T47D (cell line): ENCODE measurements around the gene CNTN6.
"Not testable (repeated sequence)": the region's sequence is repeated elsewhere in the genome, so short reads cannot be mapped to it uniquely, and the experiment has no call there.

Source experiments
- DNase-seq, 2 experiments: peaks; one replicate each; pipeline versions ENCODE4 v3.0.0 to v3.0.0-alpha.2; 2011 to 2012; ENCODE audit warnings: low read depth in 1 of 2, low spot score in 1 of 2
- JUND ChIP-seq: IDR thresholded peaks from 2 replicates; pipeline ENCODE4 v1.6.1; 2012; ENCODE audit warnings: low read depth
- in situ Hi-C: cut with HindIII; loops from 2 replicates; pipeline ENCODE4 v1.10.0; 2016; ENCODE audit warnings: low sequenced_read_pairs, low pct_unique_long_range_greater_than_20kb

CNTN6 gene

DNA sequence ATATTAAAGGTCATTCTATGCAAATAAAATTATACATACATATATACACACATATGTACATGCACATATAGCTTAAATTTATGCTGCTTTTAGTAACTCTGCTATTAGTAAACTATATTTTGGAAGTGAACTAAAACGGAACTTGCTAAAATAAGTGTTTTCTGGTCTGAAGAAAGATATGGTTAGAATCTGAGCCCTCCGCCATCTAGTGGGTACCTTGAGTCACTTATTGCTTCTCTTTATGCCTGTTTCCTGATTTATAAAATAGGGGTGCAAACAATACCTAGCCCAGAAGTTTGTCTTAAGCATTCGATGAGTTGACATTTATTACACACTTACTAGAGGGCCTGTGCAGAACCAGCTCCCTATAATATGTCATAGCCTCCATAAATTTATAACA is 255.7 kb downstream of the CNTN6 start:
- TF ChIP-seq JUND: no peak
- in situ Hi-C loops: no loop called here
- peak in 1 of 2 experiments; percentile 27 for DNase-seq

DNA sequence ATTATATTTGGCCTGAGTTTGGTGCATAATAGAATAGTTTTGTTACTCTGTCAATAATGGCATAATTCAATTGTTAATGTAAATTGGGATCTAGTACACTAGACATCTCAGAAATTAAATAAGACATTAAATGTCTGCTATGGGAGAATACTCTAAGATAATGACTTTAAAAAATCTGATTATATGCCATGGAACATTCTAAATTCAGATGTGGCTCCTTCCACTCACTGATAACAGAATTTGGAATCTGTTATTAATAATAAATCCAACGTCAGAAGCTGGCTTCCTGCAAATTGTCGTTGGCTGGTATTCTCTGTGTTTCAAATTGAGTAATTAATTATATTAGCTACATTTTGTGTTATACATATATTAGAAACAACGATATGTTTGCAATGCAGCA is 258.1 kb downstream of the CNTN6 start:
- in situ Hi-C loops: no loop called here
- DNase-seq: no peak
- TF ChIP-seq JUND: no peak

DNA sequence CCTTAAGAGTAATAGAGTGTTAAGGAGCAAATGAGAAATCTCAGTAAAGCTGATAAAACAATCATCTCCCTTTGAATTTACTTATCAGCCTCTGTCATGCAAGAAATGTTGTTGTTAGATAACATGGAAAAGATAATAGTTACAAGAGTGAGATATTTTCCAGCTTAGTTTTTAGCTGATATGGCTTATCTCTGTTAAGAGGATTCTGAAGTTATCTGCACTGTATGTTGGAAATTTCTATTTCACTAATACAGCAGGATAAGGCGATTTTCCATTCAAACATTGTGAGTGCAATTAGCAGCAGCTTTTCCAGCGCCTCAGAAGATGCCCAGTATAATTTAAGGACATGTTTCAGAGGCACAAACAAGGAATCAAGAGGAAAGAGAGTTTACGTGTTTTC is 262.9 kb downstream of the CNTN6 start:
- in situ Hi-C loops: no loop called here
- no peak for DNase-seq
- TF ChIP-seq JUND: no peak

DNA sequence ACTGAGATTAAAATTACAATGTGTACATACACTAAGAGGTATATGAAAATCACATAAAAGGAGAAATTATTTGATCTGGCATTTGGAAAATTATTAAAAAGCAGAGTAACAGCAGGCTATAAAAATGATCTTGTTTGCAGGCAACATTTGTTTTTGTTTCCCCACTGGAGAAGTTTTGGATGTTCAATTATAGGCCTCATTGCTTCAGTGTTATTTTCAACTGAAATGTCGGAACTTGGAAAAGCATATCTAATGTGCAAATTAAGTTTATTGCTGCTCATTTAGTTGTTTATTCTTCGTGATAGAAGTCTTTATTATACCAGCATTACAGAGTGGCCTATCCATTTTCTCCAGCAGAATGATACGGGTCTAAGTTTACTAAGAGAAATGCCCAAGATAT is 263.3 kb downstream of the CNTN6 start:
- DNase-seq: no peak
- TF ChIP-seq JUND: no peak
- in situ Hi-C loops: no loop called here

DNA sequence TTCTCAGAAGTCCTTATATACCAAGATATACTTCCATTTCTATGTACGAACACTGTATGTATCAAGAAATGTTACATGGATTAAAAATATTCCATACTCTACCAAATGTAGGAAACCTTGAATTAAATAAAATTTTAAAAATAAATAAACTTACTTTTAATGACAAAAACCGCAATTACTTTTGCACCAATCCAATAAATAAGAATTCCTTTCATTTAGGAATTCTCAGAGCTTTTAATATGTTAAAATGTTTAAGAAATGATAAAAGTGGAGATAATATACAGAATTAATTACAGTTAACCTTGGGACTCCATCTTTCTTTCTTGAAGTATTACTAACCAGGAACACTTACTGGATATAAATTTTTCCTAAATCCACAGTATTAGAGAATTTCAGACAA is 272.7 kb downstream of the CNTN6 start:
- DNase-seq: no peak
- in situ Hi-C loops: no loop called here

DNA sequence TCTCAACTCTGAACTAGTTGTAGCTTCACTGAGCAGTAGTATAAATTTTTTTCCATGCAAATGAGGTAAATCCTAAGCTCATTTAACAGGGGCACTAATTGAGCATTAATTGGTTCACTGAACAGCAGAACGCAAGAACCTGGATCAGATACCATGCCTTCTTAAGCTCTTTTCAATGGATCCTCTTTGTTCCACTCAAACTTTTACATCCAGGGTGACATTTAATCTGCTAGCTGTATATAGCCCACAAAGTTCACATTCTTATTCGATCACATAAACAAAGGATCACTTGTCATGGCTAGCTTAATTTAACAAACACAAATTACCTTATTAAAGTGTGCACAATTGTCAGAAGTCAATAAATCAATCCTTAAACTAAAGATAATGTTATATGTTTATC is 281.6 kb downstream of the CNTN6 start:
- no peak for DNase-seq
- no peak for TF ChIP-seq JUND
- in situ Hi-C loops: no loop called here

More for the DNA sequence above, 272.7 kb downstream of the CNTN6 start:
- no peak for TF ChIP-seq JUND

DNA sequence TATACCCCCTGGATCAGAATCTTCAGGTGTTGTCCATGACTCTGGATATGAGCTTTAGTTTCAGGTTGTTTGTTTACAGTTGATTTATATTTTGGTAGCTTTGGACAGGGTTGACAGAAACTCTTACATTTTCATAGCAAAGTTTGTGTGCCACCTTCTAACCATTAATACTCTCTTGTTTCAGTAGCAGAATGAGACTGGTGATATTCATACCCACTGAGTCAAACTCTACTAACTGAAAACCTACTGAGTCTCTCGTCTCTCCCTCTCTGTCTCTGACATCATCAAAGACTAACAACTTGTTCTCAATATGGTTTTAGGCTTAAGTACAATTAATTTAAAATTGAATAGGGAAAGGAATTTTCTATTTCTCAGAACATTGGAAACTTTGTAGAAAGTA is 282.3 kb downstream of the CNTN6 start:
- in situ Hi-C loops: no loop called here

DNA sequence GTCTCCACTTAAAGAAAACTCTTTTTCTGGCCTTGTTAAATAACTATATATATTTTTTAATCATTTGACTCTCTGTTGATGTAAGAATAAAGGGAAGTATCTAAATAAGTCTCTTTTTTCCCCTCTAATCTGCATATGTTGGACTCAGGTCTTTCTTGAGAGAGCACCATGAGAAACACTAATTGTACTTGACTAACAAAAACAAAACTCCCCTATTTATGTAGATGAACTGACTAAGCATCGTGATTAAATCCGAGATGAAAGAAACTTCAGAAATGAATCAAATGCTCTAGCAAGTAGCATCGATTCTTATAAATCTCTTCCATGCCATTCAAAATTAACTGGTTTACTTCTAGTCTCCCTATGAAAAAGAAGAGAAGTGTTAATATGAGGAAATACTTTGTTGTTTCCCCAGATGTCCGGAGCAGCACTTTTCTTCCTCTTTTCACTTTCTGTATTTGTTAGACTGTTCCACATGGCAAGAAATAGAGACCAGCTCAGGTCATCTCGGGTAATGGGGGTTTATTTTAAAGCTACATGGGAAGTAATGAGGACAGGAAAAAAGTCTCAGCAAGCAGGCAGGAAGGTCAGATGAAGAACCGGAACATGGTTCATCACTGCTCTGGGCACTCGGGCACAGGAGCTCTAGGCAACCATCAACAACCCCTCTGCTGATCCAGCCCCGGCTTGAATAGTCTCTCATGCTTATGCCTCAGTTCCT is 288.3 kb downstream of the CNTN6 start:
- no peak for TF ChIP-seq JUND
- no peak for DNase-seq
- in situ Hi-C loops: no loop called here

More for the DNA sequence above, 282.3 kb downstream of the CNTN6 start:
- DNase-seq: no peak
- no peak for TF ChIP-seq JUND

DNA sequence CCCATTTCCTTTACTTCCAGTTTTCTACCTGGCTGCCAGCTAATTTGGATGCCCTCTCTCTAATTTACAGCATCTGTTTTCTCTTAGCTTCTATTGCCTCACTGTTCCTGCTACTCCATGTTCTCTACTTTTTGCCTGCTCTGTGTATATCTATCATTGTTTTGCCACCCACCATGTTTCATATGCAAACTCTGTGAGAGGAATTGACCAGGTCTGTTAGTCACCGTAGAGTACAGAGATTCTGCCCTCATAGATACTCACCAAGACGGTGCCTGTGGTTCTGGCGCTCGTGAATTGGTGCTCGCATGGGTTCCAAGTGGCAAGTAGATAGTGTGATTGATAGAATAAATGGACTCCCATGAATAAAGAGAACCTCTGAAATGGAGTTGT is 288.8 kb downstream of the CNTN6 start:
- no peak for DNase-seq
- in situ Hi-C loops: no loop called here
- no peak for TF ChIP-seq JUND

DNA sequence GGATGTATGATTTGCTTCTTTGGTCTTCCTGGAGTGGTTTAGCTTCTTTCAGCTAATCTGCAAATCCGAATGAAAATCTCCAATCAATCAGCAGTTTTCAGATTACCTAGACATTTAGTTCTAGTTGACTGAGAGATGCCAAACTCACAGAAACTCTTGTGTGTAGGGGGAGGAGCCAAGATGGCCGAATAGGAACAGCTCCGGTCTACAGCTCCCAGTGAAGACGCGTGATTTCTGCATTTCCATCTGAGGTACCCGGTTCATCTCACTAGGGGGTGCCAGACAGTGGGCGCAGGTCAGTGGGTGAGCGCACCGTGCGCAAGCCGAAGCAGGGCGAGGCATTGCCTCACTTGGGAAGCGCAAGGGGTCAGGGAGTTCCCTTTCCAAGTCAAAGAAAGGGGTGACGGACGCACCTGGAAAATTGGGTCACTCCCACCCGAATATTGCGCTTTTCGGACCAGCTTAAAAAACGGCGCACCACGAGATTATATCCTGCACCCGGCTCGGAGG is 294.6 kb downstream of the CNTN6 start:
- DNase-seq: peak in 1 of 2 experiments; percentile 54
- in situ Hi-C loops: not testable (repeated sequence)

DNA sequence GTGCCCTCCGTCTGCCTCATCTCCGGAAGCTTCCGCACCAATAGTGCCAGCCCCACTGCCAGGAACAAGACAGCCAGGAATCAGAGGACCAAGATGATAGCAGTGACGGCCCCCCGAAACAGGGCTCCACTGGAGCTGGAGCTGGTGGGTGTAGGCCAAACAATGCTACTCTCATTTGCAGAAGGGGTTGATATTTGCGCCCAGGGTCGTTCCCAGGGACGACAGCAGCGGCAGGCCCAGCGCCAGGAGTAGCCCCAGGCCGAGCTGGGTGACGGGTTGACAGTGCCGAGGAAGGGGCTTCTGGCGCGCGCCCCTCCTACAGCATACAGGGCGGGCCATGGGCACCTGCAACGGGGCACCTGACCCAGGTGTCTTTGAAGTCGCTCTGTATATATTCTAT is 301.4 kb downstream of the CNTN6 start:
- in situ Hi-C loops: no loop called here
- DNase-seq: no peak
- TF ChIP-seq JUND: no peak

DNA sequence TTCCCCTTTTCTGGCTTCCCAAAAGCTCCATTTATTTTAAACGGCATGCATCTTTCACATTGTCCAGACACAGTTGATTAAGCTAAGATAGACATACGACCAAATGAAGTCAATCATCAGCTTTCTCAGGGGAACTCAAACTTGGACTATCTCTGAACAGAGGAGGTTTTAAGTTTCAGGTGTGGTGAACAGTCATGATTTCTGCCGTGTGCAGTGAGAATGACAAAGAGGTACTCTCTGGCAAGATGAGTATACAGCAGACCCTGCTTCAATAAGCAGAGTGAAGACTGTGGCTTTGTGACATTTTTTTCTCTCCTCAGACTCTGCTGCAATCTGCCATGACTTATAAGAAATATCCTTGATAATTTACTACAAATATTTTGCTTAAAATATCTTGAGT is 307.7 kb downstream of the CNTN6 start:
- TF ChIP-seq JUND: no peak
- no peak for DNase-seq
- in situ Hi-C loops: no loop called here

DNA sequence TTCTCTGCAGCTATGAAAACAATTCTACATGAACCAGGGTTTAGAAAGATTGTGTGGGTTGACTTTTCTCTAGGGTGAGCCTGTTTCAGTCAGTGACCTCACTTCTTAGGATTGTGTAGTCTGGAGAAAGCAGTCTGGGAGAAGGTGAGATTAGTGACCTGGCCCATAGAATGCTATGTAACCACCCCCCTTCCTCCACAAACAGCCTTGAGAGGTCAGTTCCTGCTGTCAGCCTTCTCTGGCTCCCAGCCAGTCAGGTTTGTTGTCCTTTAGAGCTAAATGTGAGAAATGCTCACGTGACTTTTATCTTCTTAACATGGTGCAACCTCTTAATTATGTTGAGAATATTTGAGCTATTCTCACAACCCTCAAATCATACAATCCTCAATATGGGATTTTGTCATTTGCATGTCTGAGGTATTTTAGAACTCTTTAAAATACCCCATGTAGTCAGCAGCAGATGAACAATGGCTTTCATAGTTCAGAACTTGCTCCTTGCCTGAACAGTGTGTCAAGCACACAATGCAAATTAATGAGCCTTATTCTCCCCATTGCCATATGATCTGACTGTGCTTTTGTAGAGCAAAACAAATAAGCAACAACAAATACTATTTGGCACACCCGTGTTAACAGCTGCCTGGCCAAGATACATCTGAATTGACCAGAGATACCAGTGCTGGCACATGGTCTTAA is 311.6 kb downstream of the CNTN6 start:
- no peak for TF ChIP-seq JUND
- in situ Hi-C loops: no loop called here
- DNase-seq: peak in 1 of 2 experiments; percentile 34
